Neural cell (in vitro differentiated cells): Measurements from ENCODE around the gene SPACA6. TPM values are rescaled to one million over a fixed set of nuclear protein-coding genes. Genes with fewer than 3 reads are reported as not detected.

Source experiments
- H2AFZ ChIP-seq: fragments of 200-600, 300-800 bp; sonication (generic), shearing (Covaris generic); 2 replicates; pipeline ENCODE4 v1.6.0; 2014; ENCODE audit warnings: low read depth, mild to moderate bottlenecking, antibody characterized with exemption, low read length, moderate library complexity
- H3F3A ChIP-seq: fragments of 200-600 bp; shearing (Covaris generic); 2 replicates; pipeline ENCODE4 v1.6.1; 2016; ENCODE audit warnings: mild to moderate bottlenecking, moderate library complexity, mixed read lengths, antibody characterized with exemption, low read length; ENCODE audit not compliant: insufficient read depth, poor library complexity, severe bottlenecking
- H3K27ac ChIP-seq: fragments of 200-600, 300-800 bp; sonication (generic), shearing (Covaris generic); 2 replicates; pipeline ENCODE4 v1.5.1; 2014; ENCODE audit warnings: mild to moderate bottlenecking, low read length, moderate library complexity
- H3K27me3 ChIP-seq: fragments of 300-800, 200-600 bp; sonication (generic), shearing (Covaris generic); 2 replicates; pipeline ENCODE4 v1.6.0; 2014; ENCODE audit warnings: mild to moderate bottlenecking, low read depth, low read length, moderate library complexity; ENCODE audit not compliant: insufficient read depth
- H3K36me3 ChIP-seq: fragments of 300-800, 200-600 bp; sonication (generic), shearing (Covaris generic); 2 replicates; pipeline ENCODE4 v1.5.1; 2014; ENCODE audit warnings: mild to moderate bottlenecking, antibody characterized with exemption, low read length, moderate library complexity; ENCODE audit not compliant: insufficient read depth
- H3K4me2 ChIP-seq: fragments of 300-800, 200-600 bp; sonication (generic), shearing (Covaris generic); 2 replicates; pipeline ENCODE4 v1.6.0; 2014; ENCODE audit warnings: mild to moderate bottlenecking, low read length
- H3K4me3 ChIP-seq: fragments of 300-800, 200-600 bp; sonication (generic), shearing (Covaris generic); 2 replicates; pipeline ENCODE4 v1.5.1; 2014; ENCODE audit warnings: mild to moderate bottlenecking, low read length, moderate library complexity
- H3K79me2 ChIP-seq: fragments of 200-600 bp; shearing (Covaris generic); replicated peaks from 2 replicates; pipeline ENCODE4 v1.6.0; 2014; ENCODE audit warnings: mild to moderate bottlenecking, low read length, moderate library complexity; ENCODE audit not compliant: insufficient read depth
- H3K9ac ChIP-seq: fragments of 300-800, 200-600 bp; sonication (generic), shearing (Covaris generic); 2 replicates; pipeline ENCODE4 v1.6.1; 2016; ENCODE audit warnings: mild to moderate bottlenecking, low read length, mixed read lengths
- H3K9me2 ChIP-seq: fragments of 200-600 bp; shearing (Covaris generic); 2 replicates; pipeline ENCODE4 v1.6.1; 2016; ENCODE audit warnings: mild to moderate bottlenecking, low read length, mixed read lengths; ENCODE audit not compliant: insufficient read depth
- H3K9me3 ChIP-seq: fragments of 200-600, 300-800 bp; sonication (generic), shearing (Covaris generic); 2 replicates; pipeline ENCODE4 v1.6.1; 2016; ENCODE audit warnings: mild to moderate bottlenecking, mixed run types, low read length, moderate library complexity, mixed read lengths
- H4K20me1 ChIP-seq: fragments of 200-600 bp; shearing (Covaris generic); 2 replicates; pipeline ENCODE4 v1.6.1; 2016; ENCODE audit warnings: mild to moderate bottlenecking, mixed run types; ENCODE audit not compliant: insufficient read depth
- CTCF ChIP-seq: fragments of 450-650 bp; IDR thresholded peaks from 2 replicates; pipeline ENCODE4 v1.5.1; 2014; ENCODE audit warnings: antibody characterized with exemption, mild to moderate bottlenecking, moderate library complexity; ENCODE audit not compliant: poor library complexity, severe bottlenecking
- EP300 ChIP-seq: fragments of 450-650 bp; conservative IDR thresholded peaks from 2 replicates; pipeline ENCODE4 v1.6.1; 2014; ENCODE audit warnings: antibody characterized with exemption, mild to moderate bottlenecking, moderate library complexity; ENCODE audit not compliant: poor library complexity, severe bottlenecking
- EZH2 ChIP-seq: fragments of 200-600, 300-800 bp; shearing (Covaris generic), sonication (generic); IDR thresholded peaks from 2 replicates; pipeline ENCODE4 v1.6.1; 2014; ENCODE audit warnings: antibody characterized with exemption, low read length, borderline replicate concordance, mild to moderate bottlenecking; ENCODE audit not compliant: insufficient read depth, poor library complexity, severe bottlenecking
- MXI1 ChIP-seq: fragments of 450-650 bp; conservative IDR thresholded peaks from 2 replicates; pipeline ENCODE4 v1.6.1; 2014; ENCODE audit warnings: antibody characterized with exemption, mild to moderate bottlenecking; ENCODE audit not compliant: poor library complexity, severe bottlenecking
- POLR2AphosphoS5 ChIP-seq: IDR thresholded peaks from 2 replicates; pipeline ENCODE4 v1.6.1; 2012
- RAD21 ChIP-seq: fragments of 450-650 bp; conservative IDR thresholded peaks from 2 replicates; pipeline ENCODE4 v1.6.1; 2014; ENCODE audit warnings: antibody characterized with exemption, mild to moderate bottlenecking, moderate library complexity
- REST ChIP-seq: IDR thresholded peaks from 2 replicates; pipeline ENCODE4 v1.6.1; 2012; ENCODE audit warnings: borderline replicate concordance
- SMC3 ChIP-seq: fragments of 450-650 bp; conservative IDR thresholded peaks from 2 replicates; pipeline ENCODE4 v1.6.1; 2014; ENCODE audit warnings: antibody characterized with exemption, mild to moderate bottlenecking, moderate library complexity; ENCODE audit not compliant: poor library complexity
- TAF1 ChIP-seq: IDR thresholded peaks from 2 replicates; pipeline ENCODE4 v1.6.1; 2012; ENCODE audit warnings: low read depth
- polyA plus RNA-seq: library from polyadenylated mRNA; depleted of rRNA; stranded (reverse); fragments of >200 nt; gene quantifications from 2 replicates; pipeline ENCODE4 v1.2.3, GENCODE V29; 2014

The SPACA6 gene
- polyA plus RNA-seq, 1 donor from 2014 or later: 5.2 TPM

- no peaks in the 10 kb centered on the region for H3K9me2 ChIP-seq
- H3K36me3 ChIP-seq: peaks cover 7% of the 10 kb centered on the region
- H3K27me3 ChIP-seq: no peaks in the 10 kb centered on the region
- peaks cover 30% of the 10 kb centered on the region for H3K79me2 ChIP-seq
- H3K9me3 ChIP-seq: no peaks in the 10 kb centered on the region
- peaks cover 13% of the 10 kb centered on the region for H4K20me1 ChIP-seq
- H3K4me2 ChIP-seq: no peak overlapping the region
- H3F3A ChIP-seq: no peaks in the 10 kb centered on the region
- no peak overlapping the region for H3K27ac ChIP-seq
- no peak overlapping the region for H2AFZ ChIP-seq
- H3K4me3 ChIP-seq: no peak overlapping the region
- no peak for TF ChIP-seq RAD21
- TF ChIP-seq SMC3: no peak
- no peak for TF ChIP-seq EP300
- TF ChIP-seq MXI1: no peak
- TF ChIP-seq TAF1: no peak
- TF ChIP-seq CTCF: no peak
- no peak for TF ChIP-seq REST
- TF ChIP-seq EZH2: no peak
- TF ChIP-seq POLR2AphosphoS5: no peak
- H3K9ac ChIP-seq: no peak overlapping the region
Measured at GRCh38 chr19:51695088-51695487, 2.0 kb downstream of the SPACA6 start.

- Histone ChIP-seq H3K36me3 (peaks cover 7% of the 10 kb centered on the region), H3K79me2 (peaks cover 23% of the 10 kb centered on the region), H3K27me3 (no peaks in the 10 kb centered on the region), H4K20me1 (peaks cover 13% of the 10 kb centered on the region), H3K9me3 (no peaks in the 10 kb centered on the region), H3F3A (no peaks in the 10 kb centered on the region), H3K4me2 (no peak overlapping the region), H3K27ac (no peak overlapping the region), H2AFZ (no peak overlapping the region), H3K4me3 (no peak overlapping the region), H3K9ac (no peak overlapping the region), H3K9me2 (no peaks in the 10 kb centered on the region)
- no peak for TF ChIP-seq EP300
- no peak for TF ChIP-seq POLR2AphosphoS5
- no peak for TF ChIP-seq SMC3
- no peak for TF ChIP-seq MXI1
- TF ChIP-seq TAF1: no peak
- TF ChIP-seq EZH2: no peak
Measured at GRCh38 chr19:51695702-51696315, 2.7 kb downstream of the SPACA6 start.
